GM12878 (cell line): Measurements from ENCODE around the gene ZNF764. TPM values are rescaled to one million over a fixed set of nuclear protein-coding genes. Genes with fewer than 3 reads are reported as not detected.
A peak's percentile ranks its signal among the peaks of the same experiment; 100 is the strongest.

Experiments
- BHLHE40 ChIP-seq, 2 experiments: fragments of 450-650 bp in 1 of 2; IDR thresholded peaks; 2 replicates each; pipeline ENCODE4 v1.6.1; 2011 to 2017; ENCODE audit warnings: low read depth in 2 of 2, borderline replicate concordance in 1 of 2, improper control_type of control experiment in 1 of 2, low read length in 1 of 2, mild to moderate bottlenecking in 1 of 2
- CHD4 ChIP-seq: fragments of 200-600 bp; sonication (generic); IDR thresholded peaks from 2 replicates; pipeline ENCODE4 v1.6.1; 2016; ENCODE audit warnings: mild to moderate bottlenecking
- ESRRA ChIP-seq: IDR thresholded peaks from 2 replicates; pipeline ENCODE4 v1.6.1; 2012; ENCODE audit warnings: mild to moderate bottlenecking, low read length, improper control_type of control experiment
- HDAC2 ChIP-seq: fragments of 200-600 bp; sonication (generic); IDR thresholded peaks from 2 replicates; pipeline ENCODE4 v1.6.1; 2017
- IKZF1 ChIP-seq: fragments of 450-650 bp; conservative IDR thresholded peaks from 2 replicates; pipeline ENCODE4 v1.6.1; 2017; ENCODE audit warnings: antibody characterized with exemption, mild to moderate bottlenecking
- JUNB ChIP-seq: IDR thresholded peaks from 2 replicates; pipeline ENCODE4 v1.6.1; 2016; ENCODE audit warnings: antibody characterized with exemption, mild to moderate bottlenecking
- MTA2 ChIP-seq: fragments of 450-650 bp; IDR thresholded peaks from 2 replicates; pipeline ENCODE4 v1.6.1; 2016; ENCODE audit warnings: low read depth, mild to moderate bottlenecking, moderate library complexity
- PAX8 ChIP-seq: fragments of 450-650 bp; IDR thresholded peaks from 2 replicates; pipeline ENCODE4 v1.6.1; 2017; ENCODE audit warnings: mild to moderate bottlenecking, moderate library complexity
- PML ChIP-seq: IDR thresholded peaks from 2 replicates; pipeline ENCODE4 v1.6.1; 2012; ENCODE audit warnings: low read length, inconsistent platforms
- RELB ChIP-seq: fragments of 450-650 bp; IDR thresholded peaks from 2 replicates; pipeline ENCODE4 v1.6.1; 2017; ENCODE audit warnings: low read depth, mild to moderate bottlenecking, moderate library complexity
- SMAD5 ChIP-seq: IDR thresholded peaks from 2 replicates; pipeline ENCODE4 v1.6.1; 2016; ENCODE audit warnings: antibody characterized with exemption, low read depth
- SREBF1 ChIP-seq: IDR thresholded peaks from 2 replicates; pipeline ENCODE4 v1.6.1; 2012; ENCODE audit warnings: mild to moderate bottlenecking, low read length
- STAT1 ChIP-seq: fragments of 450-650 bp; conservative IDR thresholded peaks from 2 replicates; pipeline ENCODE4 v1.6.1; 2014; ENCODE audit warnings: antibody characterized with exemption, mild to moderate bottlenecking
- STAT3 ChIP-seq: IDR thresholded peaks from 2 replicates; pipeline ENCODE4 v1.6.1; 2011; ENCODE audit warnings: low read depth, low read length, improper control_type of control experiment
- TAF1 ChIP-seq: IDR thresholded peaks from 2 replicates; pipeline ENCODE4 v1.6.1; 2011; ENCODE audit warnings: mild to moderate bottlenecking, low read depth, low read length, borderline replicate concordance
- TBL1XR1 ChIP-seq: IDR thresholded peaks from 2 replicates; pipeline ENCODE4 v1.6.1; 2012; ENCODE audit warnings: low read depth, low read length, improper control_type of control experiment
- YBX1 ChIP-seq: fragments of 450-650 bp; IDR thresholded peaks from 2 replicates; pipeline ENCODE4 v1.6.1; 2016; ENCODE audit warnings: antibody characterized with exemption
- ZNF274 ChIP-seq: IDR thresholded peaks from one replicate; pipeline ENCODE4 v1.8.0; 2011; ENCODE audit not compliant: insufficient read length, insufficient read depth
- ZZZ3 ChIP-seq: IDR thresholded peaks from 2 replicates; pipeline ENCODE4 v1.6.1; 2011; ENCODE audit warnings: low read depth; ENCODE audit not compliant: control insufficient read depth, insufficient read length
- polyA plus RNA-seq, 11 experiments: library from polyadenylated mRNA; depleted of rRNA in 4 of 11; unstranded in 6 of 11; stranded (reverse) in 5 of 11; fragments of >200 nt; fragmentation: Nextera tagmentation in 4 of 11; fragmentation: Illumina TruSeq in 1 of 11; extraction: Ambion mirVana in 4 of 11; extraction: Trizol in 1 of 11; gene quantifications; 1 replicate in 1 of 11; 2 replicates in 10 of 11; pipeline versions ENCODE4 v1.2.1 to v1.2.3, GENCODE V29; 2011 to 2016; ENCODE audit warnings: inconsistent platforms in 2 of 11, missing spikeins in 2 of 11, low read depth in 1 of 11
- total RNA-seq, 4 experiments: library from RNA; depleted of rRNA in 3 of 4; stranded (reverse); fragments of >200 nt in 3 of 4; fragmentation: Illumina TruSeq in 1 of 4; extraction: Trizol in 1 of 4; gene quantifications; 2 replicates each; pipeline versions ENCODE4 v1.2.1 to v1.2.3, GENCODE V29; 2013 to 2021
- TF ChIP-seq, protein P1 (sequence below): IDR thresholded peaks from 2 replicates; pipeline ENCODE4 v1.6.1; 2012; ENCODE audit warnings: low read length, inconsistent platforms
- TF ChIP-seq, protein P2 (sequence below): fragments of 150-350 bp; IDR thresholded peaks from 2 replicates; pipeline ENCODE4 v1.6.1; 2014; ENCODE audit warnings: mild to moderate bottlenecking, low read depth, low read length
- TF ChIP-seq, protein P3 (sequence below): fragments of 450-650 bp; IDR thresholded peaks from 2 replicates; pipeline ENCODE4 v1.6.1; 2016; ENCODE audit warnings: mild to moderate bottlenecking
- TF ChIP-seq, protein P4 (sequence below): fragments of 450-650 bp; IDR thresholded peaks from 2 replicates; pipeline ENCODE4 v1.6.1; 2018; ENCODE audit warnings: borderline replicate concordance, mild to moderate bottlenecking; ENCODE audit not compliant: partially characterized antibody

ZNF764 gene
- total and polyA plus RNA-seq, 10 of the 15 experiments (the other 5 are each of a cell fraction or from before 2014, with no cell fraction given), result 0.61 to 11.9 (median 3.8) TPM

GRCh38 chr16:30557957-30558788 lies at the start of gene ZNF764 (continued):
- TF ChIP-seq SREBF1, result peak; percentile 79
- TF ChIP-seq, protein P1, sequence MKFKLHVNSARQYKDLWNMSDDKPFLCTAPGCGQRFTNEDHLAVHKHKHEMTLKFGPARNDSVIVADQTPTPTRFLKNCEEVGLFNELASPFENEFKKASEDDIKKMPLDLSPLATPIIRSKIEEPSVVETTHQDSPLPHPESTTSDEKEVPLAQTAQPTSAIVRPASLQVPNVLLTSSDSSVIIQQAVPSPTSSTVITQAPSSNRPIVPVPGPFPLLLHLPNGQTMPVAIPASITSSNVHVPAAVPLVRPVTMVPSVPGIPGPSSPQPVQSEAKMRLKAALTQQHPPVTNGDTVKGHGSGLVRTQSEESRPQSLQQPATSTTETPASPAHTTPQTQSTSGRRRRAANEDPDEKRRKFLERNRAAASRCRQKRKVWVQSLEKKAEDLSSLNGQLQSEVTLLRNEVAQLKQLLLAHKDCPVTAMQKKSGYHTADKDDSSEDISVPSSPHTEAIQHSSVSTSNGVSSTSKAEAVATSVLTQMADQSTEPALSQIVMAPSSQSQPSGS, result no peak
- TF ChIP-seq ZNF274, result no peak
- 0 out of 2 replicates have a peak, but pooled peaks have one; percentile 46 for TF ChIP-seq ESRRA
- TF ChIP-seq PAX8, result no peak
- TF ChIP-seq IKZF1, result peak; percentile 97
- no peak for TF ChIP-seq HDAC2
- TF ChIP-seq TAF1, result peak; percentile 80
- peak; percentile 49; the same call in 1 of the 2 replicates for TF ChIP-seq RELB
- TF ChIP-seq MTA2, result peak; percentile 93
- TF ChIP-seq, protein P2, sequence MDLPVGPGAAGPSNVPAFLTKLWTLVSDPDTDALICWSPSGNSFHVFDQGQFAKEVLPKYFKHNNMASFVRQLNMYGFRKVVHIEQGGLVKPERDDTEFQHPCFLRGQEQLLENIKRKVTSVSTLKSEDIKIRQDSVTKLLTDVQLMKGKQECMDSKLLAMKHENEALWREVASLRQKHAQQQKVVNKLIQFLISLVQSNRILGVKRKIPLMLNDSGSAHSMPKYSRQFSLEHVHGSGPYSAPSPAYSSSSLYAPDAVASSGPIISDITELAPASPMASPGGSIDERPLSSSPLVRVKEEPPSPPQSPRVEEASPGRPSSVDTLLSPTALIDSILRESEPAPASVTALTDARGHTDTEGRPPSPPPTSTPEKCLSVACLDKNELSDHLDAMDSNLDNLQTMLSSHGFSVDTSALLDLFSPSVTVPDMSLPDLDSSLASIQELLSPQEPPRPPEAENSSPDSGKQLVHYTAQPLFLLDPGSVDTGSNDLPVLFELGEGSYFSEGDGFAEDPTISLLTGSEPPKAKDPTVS, result no peak
- peak; percentile 53; the same call in 1 of the 2 replicates for TF ChIP-seq TBL1XR1
- TF ChIP-seq, protein P3, sequence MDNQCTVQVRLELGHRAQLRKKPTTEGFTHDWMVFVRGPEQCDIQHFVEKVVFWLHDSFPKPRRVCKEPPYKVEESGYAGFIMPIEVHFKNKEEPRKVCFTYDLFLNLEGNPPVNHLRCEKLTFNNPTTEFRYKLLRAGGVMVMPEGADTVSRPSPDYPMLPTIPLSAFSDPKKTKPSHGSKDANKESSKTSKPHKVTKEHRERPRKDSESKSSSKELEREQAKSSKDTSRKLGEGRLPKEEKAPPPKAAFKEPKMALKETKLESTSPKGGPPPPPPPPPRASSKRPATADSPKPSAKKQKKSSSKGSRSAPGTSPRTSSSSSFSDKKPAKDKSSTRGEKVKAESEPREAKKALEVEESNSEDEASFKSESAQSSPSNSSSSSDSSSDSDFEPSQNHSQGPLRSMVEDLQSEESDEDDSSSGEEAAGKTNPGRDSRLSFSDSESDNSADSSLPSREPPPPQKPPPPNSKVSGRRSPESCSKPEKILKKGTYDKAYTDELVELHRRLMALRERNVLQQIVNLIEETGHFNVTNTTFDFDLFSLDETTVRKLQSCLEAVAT, result peak; percentile 59; the same call in 1 of the 2 replicates
- no peak for TF ChIP-seq ZZZ3
- TF ChIP-seq STAT1, result no peak; the same call in 1 of the 2 replicates
- no peak for TF ChIP-seq CHD4
- no peak for TF ChIP-seq STAT3
- peak in 1 of 2 experiments; percentile 43; a peak in 1 of 4 replicates for TF ChIP-seq BHLHE40 (IDR thresholded peaks at IDR 0.05; ENCODE audit: borderline replicate concordance in 1 of 2, low read depth in 2 of 2, low read length in 1 of 2)
- no peak; the same call in 1 of the 2 replicates for TF ChIP-seq SMAD5
- TF ChIP-seq JUNB, result peak; percentile 17; the same call in 1 of the 2 replicates
- TF ChIP-seq, protein P4, sequence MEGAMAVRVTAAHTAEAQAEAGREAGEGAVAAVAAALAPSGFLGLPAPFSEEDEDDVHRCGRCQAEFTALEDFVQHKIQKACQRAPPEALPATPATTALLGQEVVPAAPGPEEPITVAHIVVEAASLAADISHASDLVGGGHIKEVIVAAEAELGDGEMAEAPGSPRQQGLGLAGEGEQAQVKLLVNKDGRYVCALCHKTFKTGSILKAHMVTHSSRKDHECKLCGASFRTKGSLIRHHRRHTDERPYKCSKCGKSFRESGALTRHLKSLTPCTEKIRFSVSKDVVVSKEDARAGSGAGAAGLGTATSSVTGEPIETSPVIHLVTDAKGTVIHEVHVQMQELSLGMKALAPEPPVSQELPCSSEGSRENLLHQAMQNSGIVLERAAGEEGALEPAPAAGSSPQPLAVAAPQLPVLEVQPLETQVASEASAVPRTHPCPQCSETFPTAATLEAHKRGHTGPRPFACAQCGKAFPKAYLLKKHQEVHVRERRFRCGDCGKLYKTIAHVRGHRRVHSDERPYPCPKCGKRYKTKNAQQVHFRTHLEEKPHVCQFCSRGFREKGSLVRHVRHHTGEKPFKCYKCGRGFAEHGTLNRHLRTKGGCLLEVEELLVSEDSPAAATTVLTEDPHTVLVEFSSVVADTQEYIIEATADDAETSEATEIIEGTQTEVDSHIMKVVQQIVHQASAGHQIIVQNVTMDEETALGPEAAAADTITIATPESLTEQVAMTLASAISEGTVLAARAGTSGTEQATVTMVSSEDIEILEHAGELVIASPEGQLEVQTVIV, result no peak
- TF ChIP-seq YBX1, result no peak
- no peak; the same call in 1 of the 2 replicates for TF ChIP-seq PML
